Spleen (tissue), 7 donors: ENCODE results near the gene SSR3.

Source experiments
- CTCF ChIP-seq, 11 experiments: fragments of 200-600 bp in 7 of 11; fragments of 450-650 bp in 4 of 11; sonication (generic) in 4 of 11; IDR thresholded peaks in 8 of 11; conservative IDR thresholded peaks in 3 of 11; 1 replicate in 7 of 11; 2 replicates in 4 of 11; pipeline versions ENCODE4 v1.4.0 to v1.8.0; 2016 to 2021; ENCODE audit warnings: antibody characterized with exemption in 11 of 11, inconsistent platforms in 4 of 11, mild to moderate bottlenecking in 1 of 11
- POLR2A ChIP-seq, 3 donors: fragments of 450-650 bp; IDR thresholded peaks; one replicate each; pipeline ENCODE4 v1.5.1; 2017; ENCODE audit warnings: antibody characterized with exemption in 3 of 3, mild to moderate bottlenecking in 1 of 3
- donor health status: DM: no; HTN: no; CAD: no; lungs with moderate emphysema.
- donor health status: DM: no; HTN: no; CAD: no.
- donor health status: DM: no; HTN: no; CAD: no.

GRCh38 chr3:156551746-156552145, 3.2 kb downstream of the SSR3 start:
- TF ChIP-seq CTCF (IDR thresholded peaks at IDR 0.05 in 8 of 11, conservative IDR thresholded peaks at IDR 0.05 in 3 of 11) (no peak), POLR2A (IDR thresholded peaks at IDR 0.05) (no peak)
